VCaP (cell line): ENCODE results near the gene SH3YL1.
"Not testable (repeated sequence)": the region's sequence is repeated elsewhere in the genome, so short reads cannot be mapped to it uniquely, and the experiment has no call there.

ENCODE experiments used
- H3K27ac ChIP-seq: fragments of 450-650 bp; 2 replicates; pipeline ENCODE4 v1.5.1; 2017
- CTCF ChIP-seq: fragments of 450-650 bp; conservative IDR thresholded peaks from 2 replicates; pipeline ENCODE4 v1.5.1; 2017; ENCODE audit warnings: mild to moderate bottlenecking, moderate library complexity

The SH3YL1 gene

GRCh38 chr2:176917-177316 is 86.9 kb downstream of the SH3YL1 start:
- no peak overlapping the region for H3K27ac ChIP-seq
- no peak for TF ChIP-seq CTCF

GRCh38 chr2:175880-176820 is 87.7 kb downstream of the SH3YL1 start:
- H3K27ac ChIP-seq = no peak overlapping the region
- no peak for TF ChIP-seq CTCF

GRCh38 chr2:175161-175786 is 88.6 kb downstream of the SH3YL1 start:
- TF ChIP-seq CTCF = no peak

GRCh38 chr2:172120-172519 is 91.7 kb downstream of the SH3YL1 start:
- not testable (repeated sequence) for H3K27ac ChIP-seq
- TF ChIP-seq CTCF = peak; percentile 73

More at GRCh38 chr2:175161-175786, 88.6 kb downstream of the SH3YL1 start:
- no peak overlapping the region for H3K27ac ChIP-seq

- no peak for TF ChIP-seq CTCF
Measured at GRCh38 chr2:169741-170140, 94.1 kb downstream of the SH3YL1 start.

More at GRCh38 chr2:169741-170140, 94.1 kb downstream of the SH3YL1 start:
- H3K27ac ChIP-seq = peak overlapping the region; percentile 41
